Measurements from ENCODE around the gene ATP9B. TPM values are rescaled to one million over a fixed set of nuclear protein-coding genes. Genes with fewer than 3 reads are reported as not detected.

Gene ATP9B
- total and polyA plus RNA-seq, 5 donors, result 9.0 to 24.0 (median 21.7) TPM

GRCh38 chr18:79384834-79385233, 315.6 kb downstream of the ATP9B start:
- DNase-seq (no peak), ATAC-seq (no peak)
- intact Hi-C loops (cut with DNase I), result loop anchor here in 3 of 4 donors (5.0 kb wide), 1 partner anchor 142 kb away; no protein-coding TSS in a partner anchor
- no peak overlapping the region for H3K27ac ChIP-seq (ENCODE audit: low read length)
- H3K9me3 ChIP-seq (ENCODE audit: control insufficient read depth, low read length), result no peaks in the 10 kb centered on the region
- H3K4me3 ChIP-seq (ENCODE audit: low read length), result no peak overlapping the region
- 66% methylated on average over 16 of the region's 16 CpGs for WGBS
- no peaks in the 10 kb centered on the region for H3K27me3 ChIP-seq (ENCODE audit: control insufficient read depth, insufficient read depth)
- H3K4me1 ChIP-seq (ENCODE audit: control insufficient read depth, insufficient read depth, low read length), result no peaks in the 10 kb centered on the region

- H3K4me1 ChIP-seq (ENCODE audit: control insufficient read depth, insufficient read depth, low read length), result no peaks in the 10 kb centered on the region
- no peak overlapping the region for H3K4me3 ChIP-seq (ENCODE audit: low read length)
- no peak for DNase-seq
- H3K9me3 ChIP-seq (ENCODE audit: control insufficient read depth, low read length), result no peaks in the 10 kb centered on the region
- intact Hi-C loops (cut with DNase I), result no loop called here
- 74% methylated on average over 17 of the region's 17 CpGs for WGBS
- ATAC-seq, result no peak
- no peak overlapping the region for H3K27ac ChIP-seq (ENCODE audit: low read length)
- H3K27me3 ChIP-seq (ENCODE audit: control insufficient read depth, insufficient read depth), result no peaks in the 10 kb centered on the region
These were observed 316.1 kb downstream of the ATP9B start for GRCh38 chr18:79385326-79385707.

- DNase-seq (peak in 1 of 3 donors; percentile 38), ATAC-seq (no peak)
- intact Hi-C loops (cut with DNase I), result no loop called here
- no peaks in the 10 kb centered on the region for H3K4me1 ChIP-seq (ENCODE audit: control insufficient read depth, insufficient read depth, low read length)
- no peaks in the 10 kb centered on the region for H3K9me3 ChIP-seq (ENCODE audit: control insufficient read depth, low read length)
- WGBS, result 81% methylated on average over 21 of the region's 21 CpGs
- no peak overlapping the region for H3K27ac ChIP-seq (ENCODE audit: low read length)
- H3K4me3 ChIP-seq (ENCODE audit: low read length), result no peak overlapping the region
- no peaks in the 10 kb centered on the region for H3K27me3 ChIP-seq (ENCODE audit: control insufficient read depth, insufficient read depth)
These were observed 316.6 kb downstream of the ATP9B start for GRCh38 chr18:79385708-79386341.

GRCh38 chr18:79386547-79386946, 317.4 kb downstream of the ATP9B start:
- H3K27me3 ChIP-seq (ENCODE audit: control insufficient read depth, insufficient read depth), result no peaks in the 10 kb centered on the region

GRCh38 chr18:79387214-79387613, 318.0 kb downstream of the ATP9B start:
- WGBS, result 70% methylated on average over 6 of the region's 6 CpGs
- H3K27me3 ChIP-seq (ENCODE audit: control insufficient read depth, insufficient read depth), result no peaks in the 10 kb centered on the region

More at GRCh38 chr18:79386547-79386946, 317.4 kb downstream of the ATP9B start:
- ATAC-seq (no peak), DNase-seq (peak in 1 of 3 donors; percentile 43)
- Histone ChIP-seq H3K4me3 (ENCODE audit: low read length) (no peak overlapping the region), H3K4me1 (ENCODE audit: control insufficient read depth, insufficient read depth, low read length) (no peaks in the 10 kb centered on the region), H3K27ac (ENCODE audit: low read length) (no peak overlapping the region), H3K9me3 (ENCODE audit: control insufficient read depth, low read length) (no peaks in the 10 kb centered on the region)
- intact Hi-C loops (cut with DNase I), result no loop called here
- WGBS, result 89% methylated on average over 14 of the region's 14 CpGs

GRCh38 chr18:79387615-79388014, 318.4 kb downstream of the ATP9B start:
- no peaks in the 10 kb centered on the region for H3K27me3 ChIP-seq (ENCODE audit: control insufficient read depth, insufficient read depth)
- WGBS, result 78% methylated on average over 11 of the region's 11 CpGs
- H3K4me1 ChIP-seq (ENCODE audit: control insufficient read depth, insufficient read depth, low read length), result no peaks in the 10 kb centered on the region
- no peak for ATAC-seq
- DNase-seq, result no peak
- no peak overlapping the region for H3K4me3 ChIP-seq (ENCODE audit: low read length)
- intact Hi-C loops (cut with DNase I), result no loop called here
- H3K27ac ChIP-seq (ENCODE audit: low read length), result no peak overlapping the region
- no peaks in the 10 kb centered on the region for H3K9me3 ChIP-seq (ENCODE audit: control insufficient read depth, low read length)

More at GRCh38 chr18:79387214-79387613, 318.0 kb downstream of the ATP9B start:
- Histone ChIP-seq H3K4me1 (ENCODE audit: control insufficient read depth, insufficient read depth, low read length) (no peaks in the 10 kb centered on the region), H3K27ac (ENCODE audit: low read length) (no peak overlapping the region), H3K4me3 (ENCODE audit: low read length) (no peak overlapping the region), H3K9me3 (ENCODE audit: control insufficient read depth, low read length) (no peaks in the 10 kb centered on the region)
- ATAC-seq, result no peak
- intact Hi-C loops (cut with DNase I), result no loop called here
- no peak for DNase-seq

GRCh38 chr18:79388043-79388442, 318.8 kb downstream of the ATP9B start:
- Histone ChIP-seq H3K27ac (ENCODE audit: low read length) (no peak overlapping the region), H3K27me3 (ENCODE audit: control insufficient read depth, insufficient read depth) (no peaks in the 10 kb centered on the region), H3K4me3 (ENCODE audit: low read length) (no peak overlapping the region), H3K9me3 (ENCODE audit: control insufficient read depth, low read length) (no peaks in the 10 kb centered on the region), H3K4me1 (ENCODE audit: control insufficient read depth, insufficient read depth, low read length) (peaks cover 2% of the 10 kb centered on the region)
- DNase-seq (no peak), ATAC-seq (no peak)
- intact Hi-C loops (cut with DNase I), result no loop called here
- WGBS, result 65% methylated on average over 7 of the region's 7 CpGs

- ATAC-seq, result no peak
- Histone ChIP-seq H3K27me3 (ENCODE audit: control insufficient read depth, insufficient read depth) (no peaks in the 10 kb centered on the region), H3K4me1 (ENCODE audit: control insufficient read depth, insufficient read depth, low read length) (peaks cover 4% of the 10 kb centered on the region), H3K4me3 (ENCODE audit: low read length) (no peak overlapping the region), H3K27ac (ENCODE audit: low read length) (no peak overlapping the region), H3K9me3 (ENCODE audit: control insufficient read depth, low read length) (no peaks in the 10 kb centered on the region)
- intact Hi-C loops (cut with DNase I), result loop anchor here in 2 of 4 donors (5.0 kb wide), 1 partner anchor 118 kb away; no protein-coding TSS in a partner anchor
- DNase-seq, result no peak
- 18% methylated on average over 4 of the region's 4 CpGs for WGBS
These were observed 320.5 kb downstream of the ATP9B start for GRCh38 chr18:79389689-79390088.

GRCh38 chr18:79392226-79392625, 323.0 kb downstream of the ATP9B start:
- no peaks in the 10 kb centered on the region for H3K27me3 ChIP-seq (ENCODE audit: control insufficient read depth, insufficient read depth)

GRCh38 chr18:79393181-79393634, 324.0 kb downstream of the ATP9B start:
- no peaks in the 10 kb centered on the region for H3K9me3 ChIP-seq (ENCODE audit: control insufficient read depth, low read length)
- no peaks in the 10 kb centered on the region for H3K27me3 ChIP-seq (ENCODE audit: control insufficient read depth, insufficient read depth)
- DNase-seq (peak; percentile 58 to 75 (median 74)), ATAC-seq (peak; percentile 12 to 29)
- peak overlapping the region; percentile 60 for H3K4me3 ChIP-seq (ENCODE audit: low read length)
- intact Hi-C loops (cut with DNase I), result loop anchor here in 2 of 4 donors (5.0 kb wide), 1 partner anchor 114 kb away; no protein-coding TSS in a partner anchor
- H3K4me1 ChIP-seq (ENCODE audit: control insufficient read depth, insufficient read depth, low read length), result peaks cover 4% of the 10 kb centered on the region
- 6% methylated on average over 30 of the region's 30 CpGs for WGBS
- H3K27ac ChIP-seq (ENCODE audit: low read length), result peak overlapping the region; percentile 96

More at GRCh38 chr18:79392226-79392625, 323.0 kb downstream of the ATP9B start:
- DNase-seq, result no peak
- H3K4me3 ChIP-seq (ENCODE audit: low read length), result no peak overlapping the region
- no peak for ATAC-seq
- intact Hi-C loops (cut with DNase I), result loop anchor here in 2 of 4 donors (5.0 kb wide), 1 partner anchor 115 kb away; no protein-coding TSS in a partner anchor
- H3K9me3 ChIP-seq (ENCODE audit: control insufficient read depth, low read length), result no peaks in the 10 kb centered on the region
- H3K27ac ChIP-seq (ENCODE audit: low read length), result no peak overlapping the region
- H3K4me1 ChIP-seq (ENCODE audit: control insufficient read depth, insufficient read depth, low read length), result peaks cover 4% of the 10 kb centered on the region
- 90% methylated on average over 8 of the region's 8 CpGs for WGBS

- Histone ChIP-seq H3K27ac (ENCODE audit: low read length) (peak overlapping the region; percentile 96), H3K4me1 (ENCODE audit: control insufficient read depth, insufficient read depth, low read length) (peaks cover 4% of the 10 kb centered on the region), H3K4me3 (ENCODE audit: low read length) (peak overlapping the region; percentile 60), H3K27me3 (ENCODE audit: control insufficient read depth, insufficient read depth) (no peaks in the 10 kb centered on the region), H3K9me3 (ENCODE audit: control insufficient read depth, low read length) (no peaks in the 10 kb centered on the region)
- ATAC-seq, result peak; percentile 82
- peak; percentile 98 to 99 (median 98) for DNase-seq
- under 1% methylated on average over 80 of the region's 83 CpGs for WGBS
- intact Hi-C loops (cut with DNase I), result loop anchor here in 3 of 4 donors (2.0 to 5.0 kb wide), 2 partner anchors 113 kb away; no protein-coding TSS in a partner anchor
These were observed 324.7 kb downstream of the ATP9B start for GRCh38 chr18:79393635-79394533.
